ENCODE results near the gene ZNF264. TPM values are rescaled to one million over a fixed set of nuclear protein-coding genes. Genes with fewer than 3 reads are reported as not detected.

ZNF264 gene
- 27.8 TPM for total RNA-seq
- 6.3 TPM for polyA plus RNA-seq
- long read RNA-seq, donor 1, full-length matches to known transcripts = 1 of 1 reads
- long read RNA-seq, donor 1, partial matches to known transcripts = 0 of 1 reads
- long read RNA-seq, donor 1, other reads (novel, unspliced or antisense) = 0 of 1 reads
- long read RNA-seq, donor 2, full-length matches to known transcripts = 6 of 6 reads
- long read RNA-seq, donor 2, partial matches to known transcripts = 0 of 6 reads
- long read RNA-seq, donor 2, other reads (novel, unspliced or antisense) = 0 of 6 reads
- long read RNA-seq, donor 3, full-length matches to known transcripts = 3 of 3 reads
- long read RNA-seq, donor 3, partial matches to known transcripts = 0 of 3 reads
- long read RNA-seq, donor 3, other reads (novel, unspliced or antisense) = 0 of 3 reads
- long read RNA-seq, donor 4, partial matches to known transcripts = 0 of 1 reads
- long read RNA-seq, donor 4, other reads (novel, unspliced or antisense) = 0 of 1 reads
- long read RNA-seq, donor 5, full-length matches to known transcripts = 4 of 4 reads
- long read RNA-seq, donor 5, partial matches to known transcripts = 0 of 4 reads
- long read RNA-seq, donor 5, other reads (novel, unspliced or antisense) = 0 of 4 reads
- long read RNA-seq, donor 6 = 0 reads
- long read RNA-seq, donor 7, full-length matches to known transcripts = 2 of 2 reads
- long read RNA-seq, donor 7, partial matches to known transcripts = 0 of 2 reads
- long read RNA-seq, donor 7, other reads (novel, unspliced or antisense) = 0 of 2 reads
- long read RNA-seq, donor 8 = 0 reads
- long read RNA-seq, donor 9, full-length matches to known transcripts = 2 of 2 reads
- long read RNA-seq, donor 9, partial matches to known transcripts = 0 of 2 reads
- long read RNA-seq, donor 9, other reads (novel, unspliced or antisense) = 0 of 2 reads
- long read RNA-seq, donor 10, full-length matches to known transcripts = 3 of 3 reads
- long read RNA-seq, donor 10, partial matches to known transcripts = 0 of 3 reads
- long read RNA-seq, donor 10, other reads (novel, unspliced or antisense) = 0 of 3 reads

DNA sequence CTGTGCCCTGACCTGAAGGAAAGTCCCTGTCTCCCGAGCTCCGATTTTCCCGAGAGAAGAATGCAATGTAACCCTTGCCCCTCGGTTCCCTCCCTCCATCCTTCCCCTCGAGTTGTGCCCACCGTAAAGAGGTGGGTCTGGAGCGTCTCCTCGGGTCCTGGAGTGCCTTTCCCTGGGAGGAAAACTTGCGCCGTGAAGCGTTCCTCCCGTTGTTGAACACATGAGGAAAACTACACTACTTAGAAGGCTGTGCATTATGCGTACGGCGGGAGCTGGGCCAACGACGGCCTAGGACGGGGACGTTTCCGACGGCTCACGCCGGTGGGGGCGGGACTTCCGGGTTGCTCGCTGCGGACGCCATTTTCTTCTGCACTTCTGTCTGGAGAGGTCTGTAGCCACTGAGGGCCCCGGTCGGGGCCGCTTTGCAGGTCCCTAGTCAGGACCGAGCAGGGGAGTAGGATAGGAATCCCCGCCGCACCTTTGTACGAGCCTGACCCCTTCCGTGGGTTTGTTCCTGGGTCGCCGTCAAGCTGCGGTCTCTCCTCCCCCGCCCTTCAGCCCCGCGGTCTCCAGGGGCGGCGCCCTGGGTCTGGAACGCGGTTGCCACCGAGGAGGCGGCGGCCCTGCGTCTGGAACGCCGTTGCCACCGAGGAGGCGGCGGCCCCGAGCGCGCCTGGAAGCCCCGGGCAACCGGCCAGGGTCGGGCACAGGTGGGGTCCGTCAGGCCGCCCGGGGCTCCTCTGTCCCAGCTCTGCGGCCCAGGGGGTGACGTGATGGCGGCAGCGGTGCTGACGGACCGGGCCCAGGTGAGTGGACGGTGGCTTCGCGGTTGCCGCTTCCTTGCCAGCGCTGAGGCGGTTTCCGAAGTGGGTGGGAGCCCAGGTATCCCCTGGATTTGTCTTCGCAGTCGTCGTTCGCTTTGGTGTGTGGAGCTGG is at the start of gene ZNF264:
TSS of gene ZNF264 (plus strand) at position 360 of the 936 bp plus-strand sequence. CDS start at position 774, 414 bp downstream.
- peaks cover 3 to 6% of the 10 kb centered on the region in 2 donors for H3K9me3 ChIP-seq (ENCODE audit: control insufficient read depth in 2 of 2, insufficient read depth in 1 of 2, low read length in 1 of 2)
- H3K27me3 ChIP-seq (ENCODE audit: control insufficient read depth in 2 of 2, insufficient read depth in 1 of 2, low read length in 1 of 2) = no peaks in the 10 kb centered on the region
- H3K4me1 ChIP-seq (ENCODE audit: control insufficient read depth in 2 of 2, insufficient read depth in 2 of 2, low read length in 2 of 2) = peaks cover 11 to 18% of the 10 kb centered on the region in 2 donors
- peak within 1 kb of the TSS; percentile 75 to 99 for H3K4me3 ChIP-seq (ENCODE audit: low read length in 2 of 2)
- H3K27ac ChIP-seq (ENCODE audit: low read depth in 1 of 2, low read length in 1 of 2) = peak within 1 kb of the TSS; percentile 81 to 96
- WGBS = 2% methylated on average over 81 of the region's 81 CpGs
- H3K36me3 ChIP-seq (ENCODE audit: control insufficient read depth in 2 of 2, insufficient read depth in 2 of 2, low read length in 1 of 2) = peaks cover 24 to 26% of the 10 kb centered on the region in 2 donors
- peak; percentile 70 to 90 (median 77) for DNase-seq (ENCODE audit: low read depth in 6 of 9, low spot score in 9 of 9)

DNA sequence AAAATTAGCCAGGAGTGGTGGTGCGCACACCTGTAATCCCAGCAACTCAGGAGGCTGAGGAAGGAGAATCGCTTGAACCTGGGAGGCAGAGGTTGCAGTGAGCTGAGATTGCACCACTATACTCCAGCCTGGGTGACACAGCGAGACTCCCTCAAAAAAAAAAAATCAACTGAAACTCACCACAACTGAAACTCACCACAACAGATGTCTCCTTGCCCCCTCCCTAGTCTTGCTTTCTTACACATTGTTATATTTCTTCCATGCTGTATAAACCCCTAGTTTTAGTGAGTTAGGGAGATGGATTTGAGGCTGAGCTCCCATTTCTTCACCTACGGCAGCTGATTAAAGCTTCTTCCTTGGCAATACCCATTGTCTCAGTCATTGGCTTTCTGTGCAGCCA is 49.6 kb upstream of the ZNF264 start:
- Histone ChIP-seq H3K4me3 (ENCODE audit: low read length in 2 of 2) (no peak overlapping the region), H3K36me3 (ENCODE audit: control insufficient read depth in 2 of 2, insufficient read depth in 2 of 2, low read length in 1 of 2) (no peaks in the 10 kb centered on the region), H3K27ac (ENCODE audit: low read depth in 1 of 2, low read length in 1 of 2) (no peak overlapping the region), H3K27me3 (ENCODE audit: control insufficient read depth in 2 of 2, insufficient read depth in 1 of 2, low read length in 1 of 2) (no peaks in the 10 kb centered on the region), H3K9me3 (ENCODE audit: control insufficient read depth in 2 of 2, insufficient read depth in 1 of 2, low read length in 1 of 2) (peaks cover 5 to 10% of the 10 kb centered on the region in 2 donors), H3K4me1 (ENCODE audit: control insufficient read depth in 2 of 2, insufficient read depth in 2 of 2, low read length in 2 of 2) (no peaks in the 10 kb centered on the region)
- no peak for DNase-seq (ENCODE audit: low read depth in 6 of 9, low spot score in 9 of 9)
- 92% methylated on average over 4 of the region's 4 CpGs for WGBS

DNA sequence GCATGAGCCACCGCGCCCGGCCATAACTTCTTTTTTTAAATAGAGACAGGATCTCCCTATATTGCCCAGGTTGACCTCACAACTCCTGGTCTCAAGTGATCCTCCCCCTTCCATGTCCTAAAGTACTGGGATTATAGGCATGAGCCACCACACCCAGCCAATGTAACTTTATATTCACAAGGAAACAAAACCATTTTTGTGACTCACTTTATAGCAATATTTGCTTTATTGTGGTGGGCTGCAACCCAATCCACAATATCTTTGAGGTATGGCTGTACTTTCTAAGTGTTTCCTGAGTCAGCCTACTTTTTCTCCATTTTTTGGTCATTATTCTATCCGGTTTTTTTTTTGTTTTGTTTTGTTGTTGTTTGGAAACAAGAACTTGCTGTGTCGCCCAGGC is 38.4 kb upstream of the ZNF264 start:
- WGBS = 88% methylated on average over 5 of the region's 5 CpGs
- H3K4me3 ChIP-seq (ENCODE audit: low read length in 2 of 2) = no peak overlapping the region
- no peak overlapping the region for H3K27ac ChIP-seq (ENCODE audit: low read depth in 1 of 2, low read length in 1 of 2)
- peaks cover 0 to 3% of the 10 kb centered on the region in 2 donors for H3K9me3 ChIP-seq (ENCODE audit: control insufficient read depth in 2 of 2, insufficient read depth in 1 of 2, low read length in 1 of 2)
- DNase-seq (ENCODE audit: low read depth in 6 of 9, low spot score in 9 of 9) = no peak
- no peaks in the 10 kb centered on the region for H3K36me3 ChIP-seq (ENCODE audit: control insufficient read depth in 2 of 2, insufficient read depth in 2 of 2, low read length in 1 of 2)
- H3K4me1 ChIP-seq (ENCODE audit: control insufficient read depth in 2 of 2, insufficient read depth in 2 of 2, low read length in 2 of 2) = no peaks in the 10 kb centered on the region
- no peaks in the 10 kb centered on the region for H3K27me3 ChIP-seq (ENCODE audit: control insufficient read depth in 2 of 2, insufficient read depth in 1 of 2, low read length in 1 of 2)

DNA sequence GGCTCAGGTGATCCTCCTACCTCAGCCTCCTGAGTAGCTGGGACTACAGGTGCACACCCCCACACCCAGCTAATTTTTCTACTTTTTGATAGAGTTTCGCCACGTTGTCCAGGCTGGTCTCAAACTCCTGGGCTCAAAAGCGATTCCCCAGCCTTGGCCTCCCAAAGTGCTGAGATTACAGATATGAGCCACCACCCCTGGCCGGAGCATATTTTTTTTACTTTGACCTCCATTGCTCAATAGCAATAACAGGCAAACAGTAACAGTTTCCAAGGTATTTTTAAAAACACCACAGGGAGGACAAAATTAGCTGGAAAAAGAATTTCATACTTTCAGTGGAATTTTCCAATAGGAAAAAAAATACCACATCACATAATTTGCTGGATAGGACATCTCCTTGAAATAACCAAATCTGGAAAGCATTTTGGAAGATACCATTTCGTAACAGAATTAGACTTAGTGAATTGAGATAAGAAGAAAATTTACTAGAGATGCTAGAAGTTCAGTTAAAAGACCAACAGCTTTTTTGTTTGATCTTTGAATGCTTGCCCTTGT is 29.2 kb upstream of the ZNF264 start:
- DNase-seq (ENCODE audit: low read depth in 6 of 9, low spot score in 9 of 9) = no peak
- Histone ChIP-seq H3K27ac (ENCODE audit: low read depth in 1 of 2, low read length in 1 of 2) (no peak overlapping the region), H3K27me3 (ENCODE audit: control insufficient read depth in 2 of 2, insufficient read depth in 1 of 2, low read length in 1 of 2) (no peaks in the 10 kb centered on the region), H3K36me3 (ENCODE audit: control insufficient read depth in 2 of 2, insufficient read depth in 2 of 2, low read length in 1 of 2) (no peaks in the 10 kb centered on the region), H3K9me3 (ENCODE audit: control insufficient read depth in 2 of 2, insufficient read depth in 1 of 2, low read length in 1 of 2) (peaks cover 1 to 10% of the 10 kb centered on the region in 2 donors), H3K4me1 (ENCODE audit: control insufficient read depth in 2 of 2, insufficient read depth in 2 of 2, low read length in 2 of 2) (no peaks in the 10 kb centered on the region), H3K4me3 (ENCODE audit: low read length in 2 of 2) (no peak overlapping the region)
- WGBS = 93% methylated on average over 5 of the region's 5 CpGs

DNA sequence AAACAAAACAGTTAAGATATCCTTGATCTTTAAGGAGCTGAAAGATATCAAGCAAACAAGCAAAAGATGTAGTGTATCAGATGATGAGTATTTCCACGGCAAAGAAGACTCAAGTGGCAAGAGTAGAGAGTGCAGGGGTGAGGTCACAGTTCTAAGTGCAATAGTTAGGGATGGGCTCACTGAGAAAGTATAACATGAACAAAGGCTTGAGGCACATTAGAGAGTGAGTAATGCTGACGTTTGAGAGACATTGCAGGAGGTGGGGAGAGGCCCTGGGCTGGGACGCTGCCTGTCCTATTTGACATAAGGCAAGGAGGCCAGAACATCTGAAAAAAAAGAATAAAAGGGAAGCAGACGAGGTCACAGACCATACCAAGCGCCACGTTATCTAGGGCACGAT is 25.5 kb upstream of the ZNF264 start:
- Histone ChIP-seq H3K36me3 (ENCODE audit: control insufficient read depth in 2 of 2, insufficient read depth in 2 of 2, low read length in 1 of 2) (no peaks in the 10 kb centered on the region), H3K27ac (ENCODE audit: low read depth in 1 of 2, low read length in 1 of 2) (no peak overlapping the region), H3K27me3 (ENCODE audit: control insufficient read depth in 2 of 2, insufficient read depth in 1 of 2, low read length in 1 of 2) (no peaks in the 10 kb centered on the region), H3K4me3 (ENCODE audit: low read length in 2 of 2) (no peak overlapping the region), H3K9me3 (ENCODE audit: control insufficient read depth in 2 of 2, insufficient read depth in 1 of 2, low read length in 1 of 2) (peaks cover 0 to 6% of the 10 kb centered on the region in 2 donors), H3K4me1 (ENCODE audit: control insufficient read depth in 2 of 2, insufficient read depth in 2 of 2, low read length in 2 of 2) (no peaks in the 10 kb centered on the region)
- no peak for DNase-seq (ENCODE audit: low read depth in 6 of 9, low spot score in 9 of 9)
- WGBS = 79% methylated on average over 7 of the region's 7 CpGs

DNA sequence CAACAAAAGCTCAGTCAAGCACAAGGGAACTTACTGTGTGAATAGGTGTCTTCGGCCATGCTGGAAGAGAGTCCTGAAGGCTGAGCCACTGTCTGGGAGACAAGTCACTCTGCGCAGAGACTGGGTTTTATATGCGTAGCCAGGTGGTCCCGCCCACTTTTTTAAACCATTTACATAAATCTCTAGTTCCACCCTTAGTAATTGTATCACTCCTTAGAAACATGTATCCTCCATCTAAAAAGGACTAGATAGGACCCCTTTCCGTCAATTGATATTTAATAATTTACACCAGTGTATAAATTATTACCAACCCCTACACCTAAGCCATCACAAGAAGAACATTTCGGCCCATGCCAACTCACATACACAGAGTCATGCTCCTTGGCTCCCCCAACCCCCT is 23.9 kb upstream of the ZNF264 start, which contains the start of gene DUXA:
TSS of gene DUXA (minus strand) at position 101 of the 400 bp plus-strand sequence. CDS start at position 59, 42 bp downstream.
- H3K27me3 ChIP-seq (ENCODE audit: control insufficient read depth in 2 of 2, insufficient read depth in 1 of 2, low read length in 1 of 2) = no peaks in the 10 kb centered on the region
- H3K27ac ChIP-seq (ENCODE audit: low read depth in 1 of 2, low read length in 1 of 2) = no peak within 1 kb of the TSS
- DNase-seq (ENCODE audit: low read depth in 6 of 9, low spot score in 9 of 9) = no peak
- peaks cover 0 to 6% of the 10 kb centered on the region in 2 donors for H3K9me3 ChIP-seq (ENCODE audit: control insufficient read depth in 2 of 2, insufficient read depth in 1 of 2, low read length in 1 of 2)
- WGBS = 89% methylated on average over 6 of the region's 6 CpGs
- no peak within 1 kb of the TSS for H3K4me3 ChIP-seq (ENCODE audit: low read length in 2 of 2)
- no peaks in the 10 kb centered on the region for H3K4me1 ChIP-seq (ENCODE audit: control insufficient read depth in 2 of 2, insufficient read depth in 2 of 2, low read length in 2 of 2)
- H3K36me3 ChIP-seq (ENCODE audit: control insufficient read depth in 2 of 2, insufficient read depth in 2 of 2, low read length in 1 of 2) = no peaks in the 10 kb centered on the region

DNA sequence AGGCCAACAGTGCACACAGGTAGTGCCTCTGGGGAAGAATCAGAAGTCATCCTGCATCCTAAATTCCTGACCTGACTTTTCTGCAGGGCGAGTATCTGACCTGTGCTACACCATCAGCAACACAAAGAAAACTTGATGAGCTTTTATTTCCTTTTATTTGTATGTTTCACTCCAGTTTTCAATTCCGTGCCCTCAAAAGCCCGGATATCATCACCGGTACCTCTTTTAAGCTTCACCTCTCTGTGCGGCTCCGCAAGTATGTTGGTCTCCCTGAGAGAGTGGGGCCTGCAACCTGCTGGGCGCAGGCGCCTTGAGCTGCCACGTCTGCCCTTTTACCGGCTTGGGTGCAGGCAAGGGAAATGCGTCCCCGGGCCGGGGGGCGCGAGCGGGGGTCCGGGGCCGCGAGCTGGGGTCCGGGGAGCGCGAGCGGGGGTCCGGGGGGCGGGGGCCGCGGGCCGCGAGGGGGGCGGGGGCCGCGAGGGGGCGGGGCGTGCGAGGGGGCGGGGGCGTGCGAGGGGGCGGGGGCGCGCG is 19.7 kb upstream of the ZNF264 start:
- Histone ChIP-seq H3K27ac (ENCODE audit: low read depth in 1 of 2, low read length in 1 of 2) (no peak overlapping the region), H3K36me3 (ENCODE audit: control insufficient read depth in 2 of 2, insufficient read depth in 2 of 2, low read length in 1 of 2) (no peaks in the 10 kb centered on the region)
- WGBS = 7% methylated on average over 33 of the region's 42 CpGs

DNA sequence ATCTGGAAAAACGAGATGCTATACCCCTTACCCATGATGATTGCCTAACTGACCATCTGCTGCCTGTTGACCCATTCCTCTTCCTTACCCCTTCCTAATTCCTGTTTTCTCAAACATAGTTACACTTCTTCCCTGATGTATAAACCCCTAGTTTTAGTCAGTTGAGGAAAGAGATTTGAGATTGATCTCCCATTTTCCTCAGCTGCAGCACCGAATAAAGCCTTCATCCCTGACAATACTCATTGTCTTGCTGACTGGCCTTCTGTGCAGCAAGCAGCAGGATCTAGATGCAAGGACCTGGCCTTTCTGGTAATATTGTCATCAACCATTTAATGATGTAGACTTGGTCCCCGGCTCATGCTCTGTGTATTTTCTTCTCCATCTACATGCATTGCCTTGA is 999 bp upstream of the ZNF264 start:
- no peak for DNase-seq (ENCODE audit: low read depth in 6 of 9, low spot score in 9 of 9)
- peaks cover 11 to 18% of the 10 kb centered on the region in 2 donors for H3K4me1 ChIP-seq (ENCODE audit: control insufficient read depth in 2 of 2, insufficient read depth in 2 of 2, low read length in 2 of 2)
- H3K27me3 ChIP-seq (ENCODE audit: control insufficient read depth in 2 of 2, insufficient read depth in 1 of 2, low read length in 1 of 2) = no peaks in the 10 kb centered on the region
- H3K4me3 ChIP-seq (ENCODE audit: low read length in 2 of 2) = no peak overlapping the region
- 76% methylated on average over 3 of the region's 3 CpGs for WGBS
- no peak overlapping the region for H3K27ac ChIP-seq (ENCODE audit: low read depth in 1 of 2, low read length in 1 of 2)
- H3K36me3 ChIP-seq (ENCODE audit: control insufficient read depth in 2 of 2, insufficient read depth in 2 of 2, low read length in 1 of 2) = peaks cover 15 to 18% of the 10 kb centered on the region in 2 donors
- peaks cover 3 to 6% of the 10 kb centered on the region in 2 donors for H3K9me3 ChIP-seq (ENCODE audit: control insufficient read depth in 2 of 2, insufficient read depth in 1 of 2, low read length in 1 of 2)

More for the DNA sequence above, 19.7 kb upstream of the ZNF264 start:
- DNase-seq (ENCODE audit: low read depth in 6 of 9, low spot score in 9 of 9) = peak in 1 of 9 donors; percentile 34
- Histone ChIP-seq H3K9me3 (ENCODE audit: control insufficient read depth in 2 of 2, insufficient read depth in 1 of 2, low read length in 1 of 2) (no peaks in the 10 kb centered on the region), H3K27me3 (ENCODE audit: control insufficient read depth in 2 of 2, insufficient read depth in 1 of 2, low read length in 1 of 2) (no peaks in the 10 kb centered on the region), H3K4me3 (ENCODE audit: low read length in 2 of 2) (no peak overlapping the region), H3K4me1 (ENCODE audit: control insufficient read depth in 2 of 2, insufficient read depth in 2 of 2, low read length in 2 of 2) (no peaks in the 10 kb centered on the region)

Data from thymus (tissue), 14 donors.